HG02870 (cell line): ENCODE measurements around the gene IGFBP3.

Source experiments
- ATAC-seq: cut with Tn5 transposase; IDR thresholded peaks from one replicate; pipeline ENCODE4 v1.9.1; 2021; ENCODE audit warnings: mild to moderate bottlenecking, moderate library complexity; ENCODE audit not compliant: unreplicated experiment

The IGFBP3 gene

DNA sequence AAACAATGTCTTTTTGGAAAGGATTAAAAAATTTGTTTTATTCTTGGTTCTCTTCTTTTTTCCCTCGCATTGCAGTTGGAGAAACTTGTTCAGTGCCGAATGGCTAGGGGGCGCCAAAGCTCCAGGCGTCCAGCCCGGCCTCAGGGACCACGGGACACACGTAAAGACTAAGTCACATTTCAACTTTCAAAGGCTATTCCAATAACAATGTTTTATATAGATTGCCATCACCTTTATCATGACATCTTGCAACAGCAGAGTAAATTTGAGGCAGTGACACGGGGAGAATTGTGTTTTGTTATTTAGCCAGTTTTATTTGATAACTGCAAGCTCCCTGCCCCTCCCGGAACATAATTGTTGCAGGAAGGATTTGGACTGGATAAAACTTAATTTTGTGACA lies 2.2 kb upstream of the IGFBP3 start:
- no peak for ATAC-seq

GRCh38 chr7:45922810-45923209 lies 1.7 kb upstream of the IGFBP3 start:
- no peak for ATAC-seq

DNA sequence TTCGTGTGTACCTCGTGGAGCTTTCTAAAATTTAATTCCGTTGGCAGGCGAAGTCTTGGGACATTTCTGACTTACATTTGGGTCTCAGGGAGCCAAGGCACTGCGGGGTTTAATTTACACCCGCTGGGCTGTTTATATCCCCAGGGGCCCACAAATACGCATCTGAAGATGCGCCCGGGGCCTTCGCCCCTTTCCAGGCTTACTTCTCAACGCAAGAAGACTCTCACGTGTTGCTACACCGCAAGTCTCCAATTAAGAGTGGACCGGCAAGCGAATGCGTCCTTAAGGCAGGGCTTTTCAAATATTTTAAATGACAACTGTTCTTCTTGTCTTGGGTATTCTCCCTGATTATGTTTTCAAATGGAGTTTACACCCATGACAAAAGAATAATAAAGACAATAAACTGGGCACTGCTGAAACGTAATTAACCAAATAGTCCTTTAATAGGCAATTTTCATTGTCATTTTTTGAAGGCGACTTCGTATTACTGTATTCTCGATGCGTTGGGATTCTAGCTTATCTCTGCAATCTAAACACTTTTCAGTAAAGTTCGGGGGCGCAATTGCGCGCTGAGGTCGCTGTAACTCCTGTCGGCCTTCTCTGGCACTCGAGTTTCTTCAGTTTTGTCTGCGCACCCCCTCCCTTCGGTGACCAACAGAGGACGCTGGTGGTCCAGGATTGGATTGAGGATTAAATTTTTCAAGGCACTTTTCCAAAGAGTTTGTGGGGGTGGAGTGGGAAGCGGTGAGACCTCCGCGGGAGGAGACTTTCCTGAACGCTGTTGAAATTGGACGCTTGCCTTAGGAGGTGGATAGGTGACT lies 837 bp upstream of the IGFBP3 start:
- no peak for ATAC-seq

DNA sequence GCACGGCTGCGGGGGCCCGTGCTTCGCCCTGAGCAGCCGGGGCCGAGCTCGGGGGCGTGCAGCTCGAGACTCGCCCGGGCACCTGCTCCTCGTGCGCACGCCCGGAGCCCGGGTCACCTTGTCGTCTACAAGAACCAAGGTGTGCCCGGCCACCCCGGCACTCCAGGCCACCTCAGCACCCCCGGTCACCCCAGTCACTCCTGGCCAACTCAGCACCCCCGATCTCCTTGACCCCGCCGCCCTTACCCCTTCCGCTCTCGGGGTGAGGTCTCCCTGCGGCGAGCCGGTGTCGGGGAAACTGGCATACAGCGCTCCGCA lies 268 bp upstream of the IGFBP3 start:
- ATAC-seq = no peak

- no peak for ATAC-seq
Measured at GRCh38 chr7:45919993-45920459, 1.0 kb downstream of the IGFBP3 start.

DNA sequence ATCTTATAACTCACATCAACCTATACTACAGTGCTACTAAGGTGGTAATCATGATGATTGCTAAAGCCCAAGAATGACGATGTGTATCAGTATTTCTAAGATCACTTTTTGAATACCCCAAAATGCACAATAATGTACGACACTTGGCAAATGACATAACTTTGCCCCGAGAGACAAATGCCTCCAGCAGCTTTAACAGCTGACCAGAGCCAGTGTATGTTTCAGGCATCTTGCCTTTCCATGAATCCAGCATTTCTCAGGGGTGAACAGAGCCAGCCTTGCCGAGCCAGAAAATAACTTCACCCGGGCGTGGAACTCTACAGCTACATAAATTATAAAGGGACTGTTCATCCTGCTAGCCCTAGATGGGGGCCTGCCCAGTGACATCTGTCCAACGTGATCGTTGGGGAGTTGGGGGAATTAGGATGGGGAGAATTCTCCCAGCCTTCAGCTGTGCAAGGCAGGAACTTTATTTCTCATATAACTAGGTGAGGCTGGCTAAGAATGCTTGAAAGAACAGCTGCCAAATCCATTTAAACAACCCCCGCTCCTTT lies 1.8 kb downstream of the IGFBP3 start:
- ATAC-seq = no peak

GRCh38 chr7:45918556-45918955 lies 2.5 kb downstream of the IGFBP3 start:
- ATAC-seq = no peak

- peak; percentile 60 for ATAC-seq
Measured at GRCh38 chr7:45917658-45918057, 3.4 kb downstream of the IGFBP3 start.

GRCh38 chr7:45917064-45917463 lies 4.0 kb downstream of the IGFBP3 start:
- ATAC-seq = no peak

DNA sequence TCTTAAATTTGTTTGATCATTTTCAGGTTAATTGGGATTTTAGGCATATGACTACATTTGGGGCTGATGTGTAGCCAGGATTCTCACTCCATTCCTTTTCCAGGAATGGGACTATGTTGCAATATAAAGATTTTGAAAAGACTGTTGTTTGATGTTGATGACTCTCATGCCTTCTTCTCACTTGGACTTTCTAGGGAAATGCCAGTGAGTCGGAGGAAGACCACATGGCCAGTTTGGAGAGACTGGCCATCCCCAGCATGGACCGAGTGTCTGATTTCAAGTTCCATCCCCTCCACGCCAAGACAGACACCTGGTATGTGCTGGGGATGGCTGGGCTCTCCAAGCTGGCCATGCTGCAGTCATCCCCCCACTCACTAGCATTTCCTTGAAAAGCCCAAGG lies 5.5 kb downstream of the IGFBP3 start:
- no peak for ATAC-seq

DNA sequence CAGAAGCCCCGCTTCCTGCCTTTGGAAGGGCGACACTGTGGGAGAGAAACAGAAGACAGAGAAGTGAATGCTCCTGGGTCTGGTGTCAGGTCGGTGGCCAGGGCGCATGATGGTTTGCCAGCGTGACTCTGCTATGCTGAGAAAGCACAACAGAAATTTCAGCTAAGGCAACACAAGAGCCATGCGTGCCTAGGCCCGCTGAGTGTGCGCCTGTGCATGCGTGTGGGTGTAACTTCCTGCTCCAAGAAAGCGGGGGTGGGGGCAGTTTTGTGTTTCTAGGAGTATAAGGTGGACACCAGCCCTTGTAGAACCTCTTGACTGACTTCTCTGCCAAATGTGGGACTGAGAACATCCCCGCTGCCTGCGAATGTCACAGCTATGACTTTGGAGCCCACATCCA lies 6.2 kb downstream of the IGFBP3 start:
- ATAC-seq = no peak

DNA sequence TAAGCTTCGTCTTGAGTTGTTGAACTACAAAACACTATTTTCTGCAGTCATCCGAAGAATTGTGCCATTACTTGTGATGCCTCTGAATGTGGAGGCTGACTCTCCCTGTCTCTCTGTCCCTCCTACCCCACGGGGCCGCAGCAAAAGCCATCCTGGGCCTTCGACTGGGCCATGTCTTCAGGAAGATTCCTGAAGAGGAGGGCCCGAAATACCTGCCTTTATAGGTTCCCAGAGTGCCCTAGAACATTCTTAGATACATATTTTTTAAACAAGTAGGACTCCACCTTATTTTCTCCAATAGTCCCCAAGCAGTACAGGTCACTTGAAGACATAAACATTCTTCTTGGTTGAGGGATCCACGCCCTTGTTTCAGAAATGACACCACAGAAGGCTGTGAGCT lies 8.1 kb downstream of the IGFBP3 start:
- no peak for ATAC-seq

GRCh38 chr7:45911311-45911710 lies 9.8 kb downstream of the IGFBP3 start:
- ATAC-seq = no peak

- no peak for ATAC-seq
Measured at GRCh38 chr7:45910855-45911254, 10.2 kb downstream of the IGFBP3 start.

GRCh38 chr7:45909561-45909960 lies 11.5 kb downstream of the IGFBP3 start:
- no peak for ATAC-seq

DNA sequence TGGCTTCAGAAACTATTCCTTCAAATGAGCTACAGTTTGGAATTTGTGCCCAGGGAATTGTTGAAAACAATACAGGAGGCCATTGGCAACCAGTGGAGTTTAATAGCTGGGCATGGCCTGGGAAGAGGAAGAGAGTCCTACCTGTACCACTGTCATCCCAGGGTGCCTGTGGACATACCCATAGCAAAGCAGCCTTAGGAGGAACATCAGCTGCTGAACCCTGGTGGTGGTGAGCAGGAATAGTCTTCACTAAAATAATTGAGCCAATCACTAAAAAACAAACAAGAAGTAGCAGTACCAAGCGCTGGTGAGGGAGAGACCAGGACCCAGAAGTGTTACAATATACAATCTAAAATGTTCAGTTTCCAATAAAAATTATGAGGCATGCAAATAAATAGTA lies 18.3 kb downstream of the IGFBP3 start:
- no peak for ATAC-seq

GRCh38 chr7:45901566-45901965 lies 19.5 kb downstream of the IGFBP3 start:
- no peak for ATAC-seq

GRCh38 chr7:45898222-45898621 lies 22.9 kb downstream of the IGFBP3 start:
- ATAC-seq = no peak

- no peak for ATAC-seq
Measured at GRCh38 chr7:45897042-45897690, 23.9 kb downstream of the IGFBP3 start.

GRCh38 chr7:45894665-45895062 lies 26.4 kb downstream of the IGFBP3 start:
- no peak for ATAC-seq

DNA sequence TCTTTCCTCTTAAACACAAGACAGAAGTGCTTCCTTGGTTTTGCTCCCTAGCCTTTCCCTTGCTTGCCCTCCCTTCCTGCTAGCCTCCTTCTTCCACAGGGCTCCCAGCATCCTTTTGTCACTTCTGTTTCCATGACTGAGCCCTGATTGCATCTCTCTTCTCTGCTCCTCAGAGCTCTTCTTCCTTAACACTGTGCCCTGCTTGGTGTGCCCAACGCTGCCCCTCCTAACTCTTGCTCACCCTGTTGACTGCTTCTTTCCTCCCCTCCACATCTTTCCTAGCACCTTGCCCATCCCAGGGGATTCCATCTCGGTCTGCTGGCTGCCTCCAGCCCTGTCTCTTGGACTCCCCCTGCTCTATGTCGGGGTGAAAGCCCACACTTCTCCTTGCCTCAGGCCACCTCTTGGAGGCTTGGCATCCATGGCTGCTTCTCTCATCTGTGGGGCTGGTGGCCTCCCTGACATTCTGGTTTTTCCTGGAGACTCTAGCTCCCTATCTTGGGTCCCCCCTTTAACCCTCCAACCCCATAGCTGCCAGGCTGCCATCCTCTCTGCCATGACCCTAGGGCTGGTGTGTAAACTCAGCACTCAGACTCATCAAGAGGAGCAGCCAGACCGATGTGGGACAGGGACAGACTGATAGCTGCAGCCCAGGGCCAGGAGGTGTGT lies 26.9 kb downstream of the IGFBP3 start:
- ATAC-seq = no peak
